NCI-H146 (cell line): Measurements from ENCODE around the gene RUNX1.
"Not testable (repeated sequence)": the region's sequence is repeated elsewhere in the genome, so short reads cannot be mapped to it uniquely, and the experiment has no call there.

Experiments used
- DNase-seq: peaks from one replicate; lab custom pipeline; 2025; lab: John Stamatoyannopoulos, UW

The RUNX1 gene

GRCh38 chr21:35016517-35017188 lies 32.4 kb downstream of the RUNX1 start:
- no peak for DNase-seq

GRCh38 chr21:35016071-35016470 lies 33.0 kb downstream of the RUNX1 start:
- no peak for DNase-seq

GRCh38 chr21:35015435-35016024 lies 33.6 kb downstream of the RUNX1 start:
- DNase-seq, result no peak

- no peak for DNase-seq
Observed at GRCh38 chr21:35014302-35015041, 34.6 kb downstream of the RUNX1 start.

- peak; percentile 47 for DNase-seq
Observed at GRCh38 chr21:35011681-35012080, 37.4 kb downstream of the RUNX1 start.

GRCh38 chr21:35010447-35010846 lies 38.7 kb downstream of the RUNX1 start:
- no peak for DNase-seq

GRCh38 chr21:35007348-35007747 lies 41.8 kb downstream of the RUNX1 start:
- DNase-seq, result no peak

GRCh38 chr21:35006771-35007170 lies 42.3 kb downstream of the RUNX1 start:
- no peak for DNase-seq

GRCh38 chr21:35006248-35006647 lies 42.9 kb downstream of the RUNX1 start:
- no peak for DNase-seq

GRCh38 chr21:35005560-35006224 lies 43.4 kb downstream of the RUNX1 start:
- DNase-seq, result no peak

- no peak for DNase-seq
Observed at GRCh38 chr21:35005077-35005476, 44.0 kb downstream of the RUNX1 start.

GRCh38 chr21:35004314-35004713 lies 44.8 kb downstream of the RUNX1 start:
- no peak for DNase-seq

- no peak for DNase-seq
Observed at GRCh38 chr21:35002879-35003722, 46.0 kb downstream of the RUNX1 start.

- DNase-seq, result no peak
Observed at GRCh38 chr21:34999397-34999941, 49.6 kb downstream of the RUNX1 start.

GRCh38 chr21:34998176-34998575 lies 50.9 kb downstream of the RUNX1 start:
- DNase-seq, result no peak

- no peak for DNase-seq
Observed at GRCh38 chr21:34997294-34997693, 51.8 kb downstream of the RUNX1 start.

GRCh38 chr21:34996304-34997101 lies 52.6 kb downstream of the RUNX1 start:
- DNase-seq, result no peak

GRCh38 chr21:34995979-34996303 lies 53.2 kb downstream of the RUNX1 start:
- no peak for DNase-seq

- no peak for DNase-seq
Observed at GRCh38 chr21:34994766-34995631, 54.1 kb downstream of the RUNX1 start.

- DNase-seq, result not testable (repeated sequence)
Observed at GRCh38 chr21:34993521-34993921, 55.6 kb downstream of the RUNX1 start.
